ENCODE data around the gene SUCLG2.

DNA sequence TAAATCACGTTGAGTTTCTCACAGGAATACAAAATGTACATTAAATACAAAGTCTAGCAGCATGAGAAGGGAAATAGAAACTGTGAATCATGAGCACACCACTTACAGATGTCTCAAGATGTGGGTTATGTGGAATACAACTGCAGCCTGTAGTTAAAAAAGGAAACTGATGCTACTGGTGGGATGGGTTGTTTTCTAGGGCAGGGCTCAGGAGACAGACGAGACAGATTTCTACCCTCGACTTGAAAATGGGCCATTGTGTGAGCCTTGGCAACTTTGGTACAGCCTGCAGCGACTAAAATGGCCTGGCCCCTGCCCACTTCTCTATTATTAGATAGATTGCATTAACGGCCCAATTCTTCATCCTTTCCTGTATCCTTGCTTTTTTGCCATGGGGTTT is 293.1 kb downstream of the SUCLG2 start:
- TF ChIP-seq EZH2 (IDR thresholded peaks at IDR 0.05; ENCODE audit: insufficient read depth, poor library complexity, severe bottlenecking) (no peak), EZH2phosphoT487 (IDR thresholded peaks at IDR 0.05; ENCODE audit: insufficient read depth, low read depth) (no peak)
